ENCODE data around the gene MOV10. TPM values are rescaled to one million over a fixed set of nuclear protein-coding genes. Genes with fewer than 3 reads are reported as not detected.
A peak's percentile ranks its signal among the peaks of the same experiment; 100 is the strongest.

MOV10 gene
- total and polyA plus RNA-seq, 9 of the 15 experiments (the other 6 are each of a cell fraction or from before 2014, with no cell fraction given) = 16.7 to 105 (median 49.5) TPM

DNA sequence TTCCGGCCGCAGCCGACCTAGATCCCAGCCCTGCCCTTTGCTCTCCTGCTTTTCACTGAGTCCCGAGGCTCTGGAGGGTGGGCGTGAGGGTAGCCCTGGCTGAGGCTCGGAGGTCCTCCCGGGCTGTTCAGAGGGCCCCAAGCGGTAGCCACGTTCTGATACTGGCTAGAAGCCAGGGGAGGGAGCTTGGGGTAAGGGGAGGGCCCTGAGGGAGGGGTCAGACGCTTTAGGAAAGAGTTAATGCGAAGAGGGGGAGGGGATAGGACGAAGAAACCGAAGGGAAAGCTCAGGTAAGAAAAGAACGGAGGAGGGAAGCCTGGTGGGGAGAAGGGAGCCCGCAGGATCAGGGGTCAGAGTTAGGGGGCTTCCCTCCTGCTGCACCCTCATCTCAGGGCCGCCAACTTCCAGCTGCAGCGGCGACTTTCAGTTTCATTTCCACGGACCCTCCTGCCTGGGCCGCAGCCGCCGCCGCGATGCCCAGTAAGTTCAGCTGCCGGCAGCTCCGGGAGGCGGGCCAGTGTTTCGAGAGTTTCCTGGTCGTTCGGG lies at the start of gene MOV10 (continued):
- TF ChIP-seq, protein P1, sequence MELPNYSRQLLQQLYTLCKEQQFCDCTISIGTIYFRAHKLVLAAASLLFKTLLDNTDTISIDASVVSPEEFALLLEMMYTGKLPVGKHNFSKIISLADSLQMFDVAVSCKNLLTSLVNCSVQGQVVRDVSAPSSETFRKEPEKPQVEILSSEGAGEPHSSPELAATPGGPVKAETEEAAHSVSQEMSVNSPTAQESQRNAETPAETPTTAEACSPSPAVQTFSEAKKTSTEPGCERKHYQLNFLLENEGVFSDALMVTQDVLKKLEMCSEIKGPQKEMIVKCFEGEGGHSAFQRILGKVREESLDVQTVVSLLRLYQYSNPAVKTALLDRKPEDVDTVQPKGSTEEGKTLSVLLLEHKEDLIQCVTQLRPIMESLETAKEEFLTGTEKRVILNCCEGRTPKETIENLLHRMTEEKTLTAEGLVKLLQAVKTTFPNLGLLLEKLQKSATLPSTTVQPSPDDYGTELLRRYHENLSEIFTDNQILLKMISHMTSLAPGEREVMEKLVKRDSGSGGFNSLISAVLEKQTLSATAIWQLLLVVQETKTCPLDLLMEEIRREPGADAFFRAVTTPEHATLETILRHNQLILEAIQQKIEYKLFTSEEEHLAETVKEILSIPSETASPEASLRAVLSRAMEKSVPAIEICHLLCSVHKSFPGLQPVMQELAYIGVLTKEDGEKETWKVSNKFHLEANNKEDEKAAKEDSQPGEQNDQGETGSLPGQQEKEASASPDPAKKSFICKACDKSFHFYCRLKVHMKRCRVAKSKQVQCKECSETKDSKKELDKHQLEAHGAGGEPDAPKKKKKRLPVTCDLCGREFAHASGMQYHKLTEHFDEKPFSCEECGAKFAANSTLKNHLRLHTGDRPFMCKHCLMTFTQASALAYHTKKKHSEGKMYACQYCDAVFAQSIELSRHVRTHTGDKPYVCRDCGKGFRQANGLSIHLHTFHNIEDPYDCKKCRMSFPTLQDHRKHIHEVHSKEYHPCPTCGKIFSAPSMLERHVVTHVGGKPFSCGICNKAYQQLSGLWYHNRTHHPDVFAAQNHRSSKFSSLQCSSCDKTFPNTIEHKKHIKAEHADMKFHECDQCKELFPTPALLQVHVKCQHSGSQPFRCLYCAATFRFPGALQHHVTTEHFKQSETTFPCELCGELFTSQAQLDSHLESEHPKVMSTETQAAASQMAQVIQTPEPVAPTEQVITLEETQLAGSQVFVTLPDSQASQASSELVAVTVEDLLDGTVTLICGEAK (IDR thresholded peaks at IDR 0.05) = peak; percentile 65
- TF ChIP-seq, protein P1 (CRISPR knock-in tag; IDR thresholded peaks at IDR 0.05) = no peak
- peak; percentile 66 for TF ChIP-seq ESRRB (CRISPR knock-in tag; IDR thresholded peaks at IDR 0.05; ENCODE audit: borderline replicate concordance)
- TF ChIP-seq ETS2 (tag; IDR thresholded peaks at IDR 0.05; ENCODE audit: borderline replicate concordance, poor library complexity, severe bottlenecking) = no peak
- TF ChIP-seq, protein P2, sequence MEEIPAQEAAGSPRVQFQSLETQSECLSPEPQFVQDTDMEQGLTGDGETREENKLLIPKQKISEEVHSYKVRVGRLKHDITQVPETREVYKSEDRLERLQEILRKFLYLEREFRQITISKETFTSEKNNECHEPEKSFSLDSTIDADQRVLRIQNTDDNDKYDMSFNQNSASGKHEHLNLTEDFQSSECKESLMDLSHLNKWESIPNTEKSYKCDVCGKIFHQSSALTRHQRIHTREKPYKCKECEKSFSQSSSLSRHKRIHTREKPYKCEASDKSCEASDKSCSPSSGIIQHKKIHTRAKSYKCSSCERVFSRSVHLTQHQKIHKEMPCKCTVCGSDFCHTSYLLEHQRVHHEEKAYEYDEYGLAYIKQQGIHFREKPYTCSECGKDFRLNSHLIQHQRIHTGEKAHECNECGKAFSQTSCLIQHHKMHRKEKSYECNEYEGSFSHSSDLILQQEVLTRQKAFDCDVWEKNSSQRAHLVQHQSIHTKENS (CRISPR knock-in tag; IDR thresholded peaks at IDR 0.05) = peak; percentile 33; the same call in 1 of the 2 replicates
- TF ChIP-seq LEF1 (IDR thresholded peaks at IDR 0.05) = peak; percentile 48; the same call in 1 of the 2 replicates
- no peak for TF ChIP-seq ZNF778 (CRISPR knock-in tag; IDR thresholded peaks at IDR 0.05)
- peak; percentile 55 for TF ChIP-seq POLR2AphosphoS2 (IDR thresholded peaks at IDR 0.05; ENCODE audit: low read length)
- TF ChIP-seq ZNF717 (CRISPR knock-in tag; IDR thresholded peaks at IDR 0.05) = peak; percentile 34; the same call in 1 of the 2 replicates
- peak in 1 of 2 experiments; percentile 72; a peak in 2 of 4 replicates for TF ChIP-seq KDM1A (IDR thresholded peaks at IDR 0.05)
- peak; percentile 64; the same call in 1 of the 2 replicates for TF ChIP-seq ZNF764 (CRISPR knock-in tag; IDR thresholded peaks at IDR 0.05; ENCODE audit: low read depth)
- peak; percentile 85 for TF ChIP-seq POLR2B (IDR thresholded peaks at IDR 0.05; ENCODE audit: low read depth, partially characterized antibody)
- no peak for TF ChIP-seq MIER1 (IDR thresholded peaks at IDR 0.05; ENCODE audit: low read depth)
- TF ChIP-seq DPF2 (IDR thresholded peaks at IDR 0.05) = peak; percentile 64
- TF ChIP-seq ZSCAN32 (CRISPR knock-in tag; IDR thresholded peaks at IDR 0.05) = peak; percentile 53
- TF ChIP-seq, protein P3, sequence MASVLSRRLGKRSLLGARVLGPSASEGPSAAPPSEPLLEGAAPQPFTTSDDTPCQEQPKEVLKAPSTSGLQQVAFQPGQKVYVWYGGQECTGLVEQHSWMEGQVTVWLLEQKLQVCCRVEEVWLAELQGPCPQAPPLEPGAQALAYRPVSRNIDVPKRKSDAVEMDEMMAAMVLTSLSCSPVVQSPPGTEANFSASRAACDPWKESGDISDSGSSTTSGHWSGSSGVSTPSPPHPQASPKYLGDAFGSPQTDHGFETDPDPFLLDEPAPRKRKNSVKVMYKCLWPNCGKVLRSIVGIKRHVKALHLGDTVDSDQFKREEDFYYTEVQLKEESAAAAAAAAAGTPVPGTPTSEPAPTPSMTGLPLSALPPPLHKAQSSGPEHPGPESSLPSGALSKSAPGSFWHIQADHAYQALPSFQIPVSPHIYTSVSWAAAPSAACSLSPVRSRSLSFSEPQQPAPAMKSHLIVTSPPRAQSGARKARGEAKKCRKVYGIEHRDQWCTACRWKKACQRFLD (CRISPR knock-in tag; IDR thresholded peaks at IDR 0.05) = no peak
- TF ChIP-seq ZNF766 (CRISPR knock-in tag; conservative IDR thresholded peaks at IDR 0.05) = no peak; the same call in 1 of the 2 replicates
- peak; percentile 58; the same call in 1 of the 2 replicates for TF ChIP-seq ZBED1 (IDR thresholded peaks at IDR 0.05)
